Kidney tubule cell (primary cell): ENCODE measurements around the gene TTC17.
"Not testable (repeated sequence)": the region's sequence is repeated elsewhere in the genome, so short reads cannot be mapped to it uniquely, and the experiment has no call there.

Experiments
- DNase-seq: peaks from one replicate; pipeline ENCODE4 v3.0.0-alpha.2; 2018; ENCODE audit warnings: low spot score

Gene TTC17, protein sequence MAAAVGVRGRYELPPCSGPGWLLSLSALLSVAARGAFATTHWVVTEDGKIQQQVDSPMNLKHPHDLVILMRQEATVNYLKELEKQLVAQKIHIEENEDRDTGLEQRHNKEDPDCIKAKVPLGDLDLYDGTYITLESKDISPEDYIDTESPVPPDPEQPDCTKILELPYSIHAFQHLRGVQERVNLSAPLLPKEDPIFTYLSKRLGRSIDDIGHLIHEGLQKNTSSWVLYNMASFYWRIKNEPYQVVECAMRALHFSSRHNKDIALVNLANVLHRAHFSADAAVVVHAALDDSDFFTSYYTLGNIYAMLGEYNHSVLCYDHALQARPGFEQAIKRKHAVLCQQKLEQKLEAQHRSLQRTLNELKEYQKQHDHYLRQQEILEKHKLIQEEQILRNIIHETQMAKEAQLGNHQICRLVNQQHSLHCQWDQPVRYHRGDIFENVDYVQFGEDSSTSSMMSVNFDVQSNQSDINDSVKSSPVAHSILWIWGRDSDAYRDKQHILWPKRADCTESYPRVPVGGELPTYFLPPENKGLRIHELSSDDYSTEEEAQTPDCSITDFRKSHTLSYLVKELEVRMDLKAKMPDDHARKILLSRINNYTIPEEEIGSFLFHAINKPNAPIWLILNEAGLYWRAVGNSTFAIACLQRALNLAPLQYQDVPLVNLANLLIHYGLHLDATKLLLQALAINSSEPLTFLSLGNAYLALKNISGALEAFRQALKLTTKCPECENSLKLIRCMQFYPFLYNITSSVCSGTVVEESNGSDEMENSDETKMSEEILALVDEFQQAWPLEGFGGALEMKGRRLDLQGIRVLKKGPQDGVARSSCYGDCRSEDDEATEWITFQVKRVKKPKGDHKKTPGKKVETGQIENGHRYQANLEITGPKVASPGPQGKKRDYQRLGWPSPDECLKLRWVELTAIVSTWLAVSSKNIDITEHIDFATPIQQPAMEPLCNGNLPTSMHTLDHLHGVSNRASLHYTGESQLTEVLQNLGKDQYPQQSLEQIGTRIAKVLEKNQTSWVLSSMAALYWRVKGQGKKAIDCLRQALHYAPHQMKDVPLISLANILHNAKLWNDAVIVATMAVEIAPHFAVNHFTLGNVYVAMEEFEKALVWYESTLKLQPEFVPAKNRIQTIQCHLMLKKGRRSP

DNA sequence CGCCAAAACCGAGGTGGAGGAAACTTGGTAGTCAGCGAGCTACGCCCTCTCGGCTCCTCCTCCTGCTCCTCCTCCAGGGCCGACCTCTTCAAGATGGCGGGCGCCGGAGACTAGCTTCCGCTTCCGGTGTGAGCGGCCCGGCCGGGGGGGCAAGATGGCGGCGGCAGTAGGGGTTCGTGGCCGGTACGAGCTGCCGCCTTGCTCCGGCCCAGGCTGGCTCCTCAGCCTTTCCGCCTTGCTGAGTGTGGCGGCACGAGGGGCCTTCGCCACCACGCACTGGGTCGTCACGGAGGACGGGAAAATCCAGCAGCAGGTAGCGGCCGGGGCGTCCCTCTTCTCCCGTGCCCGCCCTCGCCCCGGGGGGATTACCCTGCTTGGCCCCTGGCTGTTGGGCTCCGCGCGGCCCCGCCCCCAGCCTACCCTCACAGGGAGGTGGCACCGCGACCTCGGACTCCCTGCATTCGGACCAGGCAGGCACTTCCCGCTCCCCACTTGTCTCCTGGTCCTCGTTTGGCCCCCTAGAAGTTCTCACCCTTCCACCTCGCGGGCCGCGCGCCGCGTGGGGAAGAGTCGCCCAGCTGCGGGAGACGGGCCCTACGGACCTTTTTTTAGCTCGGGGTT is at the start of gene TTC17:
Gene TTC17, plus strand, starts transcription at position 120 of the 621 bp plus-strand sequence. Its CDS starts 35 bp downstream, at position 155.
- DNase-seq = peak; percentile 95

DNA sequence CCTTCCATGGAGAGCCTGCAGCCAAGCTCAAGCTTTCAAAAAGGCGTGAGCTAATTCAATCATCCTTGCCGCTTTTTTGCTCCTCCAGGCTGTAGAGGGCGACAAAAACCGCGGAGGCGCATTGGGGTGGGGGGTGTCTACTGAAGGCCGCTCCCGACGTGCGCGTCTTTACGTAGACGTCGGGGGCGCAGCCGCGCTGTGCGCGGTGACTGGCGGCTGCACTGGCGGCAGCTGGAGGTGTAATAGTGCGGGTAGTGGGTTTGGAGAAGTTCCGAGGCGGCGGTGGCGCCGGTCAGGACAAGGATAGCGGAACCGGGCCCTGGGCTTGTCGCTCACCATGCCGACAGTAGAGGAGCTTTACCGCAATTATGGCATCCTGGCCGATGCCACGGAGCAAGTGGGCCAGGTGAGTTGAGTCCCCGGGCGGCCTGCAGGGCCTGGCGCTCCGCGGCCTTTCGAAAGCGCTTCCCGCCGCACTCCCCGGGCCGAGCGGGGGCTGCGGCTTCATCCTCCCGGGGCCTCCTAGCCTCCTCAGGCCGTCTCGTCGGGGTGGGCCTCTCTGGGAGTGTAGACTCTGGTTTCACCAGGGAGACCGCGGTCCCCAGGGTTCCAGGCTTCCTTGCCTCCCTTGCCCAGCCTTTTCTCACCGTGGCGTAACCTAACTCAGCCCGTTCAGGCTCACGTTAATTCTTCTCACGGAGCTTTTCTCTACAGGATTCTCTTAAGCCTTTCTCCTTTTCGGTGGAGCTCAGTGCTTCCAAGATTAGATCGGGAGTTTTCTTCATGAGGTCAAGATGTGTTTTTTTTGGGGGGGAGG is 46.7 kb upstream of the TTC17 start, which contains the start of gene API5:
Gene API5, plus strand, starts transcription at position 206 of the 817 bp plus-strand sequence. Its CDS starts 132 bp downstream, at position 338.
- peak; percentile 94 for DNase-seq

GRCh38 chr11:43315966-43316365 is 42.8 kb upstream of the TTC17 start:
- DNase-seq = no peak

GRCh38 chr11:43316451-43316850 is 42.3 kb upstream of the TTC17 start:
- peak; percentile 59 for DNase-seq

- peak; percentile 86 for DNase-seq
Measured at GRCh38 chr11:43327987-43328386, 30.7 kb upstream of the TTC17 start.

DNA sequence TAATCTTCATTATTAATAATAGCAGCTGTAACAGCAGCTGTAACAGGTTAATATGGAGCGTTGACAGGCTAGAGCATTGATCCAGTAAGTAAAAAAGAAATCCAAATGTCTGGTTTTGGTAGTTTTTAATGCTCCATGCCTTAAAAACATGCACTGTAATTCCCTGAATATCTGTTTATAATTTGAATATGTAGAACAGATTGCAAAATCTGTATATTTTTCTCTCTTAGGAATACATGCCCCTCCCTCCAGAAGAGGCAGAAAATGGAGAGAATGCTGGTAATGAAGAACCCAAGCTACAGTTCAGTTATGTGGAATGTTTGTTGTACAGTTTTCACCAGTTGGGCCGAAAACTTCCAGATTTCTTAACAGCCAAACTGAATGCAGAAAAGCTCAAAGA is 30.2 kb upstream of the TTC17 start:
- no peak for DNase-seq

DNA sequence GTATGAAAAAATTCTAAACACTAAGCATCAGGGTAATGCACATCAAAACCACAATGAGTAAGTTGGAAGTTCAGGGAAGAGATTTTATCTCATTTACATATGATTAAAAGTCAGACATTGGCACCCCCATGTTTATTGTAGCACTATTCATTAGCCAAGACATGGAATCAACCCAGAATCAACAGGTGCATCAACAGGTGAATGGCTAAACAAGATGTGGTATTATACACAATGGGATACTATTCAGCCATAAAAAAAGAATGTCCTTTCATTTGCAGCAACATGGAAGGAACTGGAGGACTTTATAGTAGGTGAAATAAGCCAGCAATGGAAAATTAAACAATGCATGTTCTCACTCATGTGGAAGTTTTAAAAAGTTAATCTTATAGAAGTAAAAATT is 17.6 kb upstream of the TTC17 start:
- DNase-seq = no peak

- not testable (repeated sequence) for DNase-seq
Measured at GRCh38 chr11:43351426-43351825, 7.3 kb upstream of the TTC17 start.

DNA sequence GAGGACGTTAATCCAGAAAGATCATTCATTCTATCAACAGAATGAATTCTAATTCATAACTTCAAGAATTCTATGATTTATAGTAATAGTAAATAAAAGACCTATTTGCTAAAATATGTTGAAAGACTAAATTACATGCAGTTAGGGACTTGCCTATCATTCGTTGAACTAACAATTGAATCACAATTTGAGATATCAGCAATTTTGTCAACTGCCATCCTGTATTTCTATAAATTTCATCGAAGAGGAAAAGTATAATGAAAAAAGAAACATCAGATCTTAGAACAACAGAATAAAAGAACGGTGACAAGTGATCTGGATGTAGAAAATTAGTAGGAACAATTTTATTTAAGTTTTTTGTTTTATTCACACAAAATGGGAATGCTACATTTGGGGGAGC is 4.4 kb upstream of the TTC17 start:
- no peak for DNase-seq

DNA sequence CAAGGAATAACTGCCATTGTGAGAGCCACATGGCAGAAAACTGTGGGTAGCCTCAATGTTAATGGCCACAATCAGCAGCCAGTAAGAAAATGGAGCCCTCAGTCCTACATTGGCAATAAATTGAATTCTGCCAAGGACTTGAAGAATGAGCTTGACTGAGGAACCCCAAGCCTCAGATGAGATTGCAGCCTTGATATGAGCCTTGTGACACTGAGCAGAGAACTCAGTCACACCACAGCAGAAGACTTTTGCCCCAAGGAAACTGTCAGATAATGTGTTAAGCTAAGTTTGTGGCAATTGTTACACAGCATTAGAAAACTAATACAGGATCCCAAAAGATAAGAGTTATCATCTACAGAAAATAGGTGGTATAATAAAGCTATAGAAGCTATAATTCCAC is 2.4 kb upstream of the TTC17 start:
- no peak for DNase-seq

- no peak for DNase-seq
Measured at GRCh38 chr11:43358279-43358800, 380 bp upstream of the TTC17 start.

- peak; percentile 47 for DNase-seq
Measured at GRCh38 chr11:43359422-43359818, 700 bp downstream of the TTC17 start.

GRCh38 chr11:43360361-43361032 is 1.8 kb downstream of the TTC17 start:
- peak; percentile 7 for DNase-seq

DNA sequence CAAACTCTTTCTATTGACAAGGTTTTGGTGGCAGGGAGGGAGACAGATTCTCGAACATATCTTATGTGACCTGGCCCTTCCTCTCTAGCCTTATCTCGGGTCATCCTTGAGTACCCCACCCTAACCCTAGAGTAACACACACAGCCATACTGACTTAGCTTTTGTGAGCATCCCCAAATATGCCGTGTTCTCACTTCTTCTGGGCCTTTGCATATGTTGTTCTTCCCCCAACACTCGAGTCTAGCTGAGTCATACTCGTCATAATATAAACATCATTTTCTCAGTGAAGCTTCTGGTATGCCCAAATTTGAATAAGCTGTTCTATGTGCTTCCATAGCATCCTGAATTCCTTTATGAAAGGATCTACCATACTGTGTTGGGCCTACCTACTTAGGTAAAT is 8.0 kb downstream of the TTC17 start:
- no peak for DNase-seq

DNA sequence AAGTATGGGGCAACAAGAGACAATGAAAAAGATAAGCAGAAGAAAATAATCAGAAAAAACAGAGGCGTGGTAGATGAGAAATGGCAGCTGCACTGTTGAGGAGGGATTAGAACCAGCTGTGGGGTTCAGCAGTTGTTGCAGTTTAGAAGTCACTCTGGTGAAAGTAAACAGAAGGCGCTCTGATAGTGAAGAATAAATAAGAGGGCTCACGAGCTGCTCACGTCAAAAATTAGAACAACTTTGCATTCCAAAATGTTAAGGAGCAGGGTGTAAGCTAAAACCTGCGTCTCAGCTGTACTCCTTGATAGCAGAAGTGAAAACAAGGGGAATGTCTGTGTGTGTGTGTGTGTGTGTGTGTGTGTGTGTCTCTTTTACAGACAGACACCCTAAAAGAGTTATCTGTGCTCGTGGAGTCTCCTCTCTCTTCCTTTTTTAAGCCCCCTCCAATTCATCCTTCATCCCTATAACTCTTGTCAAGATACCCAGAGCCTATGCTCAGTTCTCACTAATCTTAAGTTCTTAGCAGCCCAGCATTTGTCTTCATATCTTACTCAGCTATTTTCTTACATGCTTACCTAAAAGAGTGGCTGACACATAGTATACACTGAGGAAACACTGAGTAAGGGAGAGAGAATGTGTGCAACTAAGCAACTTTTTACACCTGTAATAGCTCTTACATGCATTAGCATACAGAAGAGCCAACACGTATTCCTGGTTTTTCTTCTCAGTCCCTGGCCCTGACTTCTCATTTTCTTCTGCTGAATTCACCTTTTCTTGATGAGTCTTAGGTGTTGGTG is 8.9 kb downstream of the TTC17 start:
- DNase-seq = peak; percentile 61

GRCh38 chr11:43376065-43376464 is 17.3 kb downstream of the TTC17 start:
- no peak for DNase-seq

DNA sequence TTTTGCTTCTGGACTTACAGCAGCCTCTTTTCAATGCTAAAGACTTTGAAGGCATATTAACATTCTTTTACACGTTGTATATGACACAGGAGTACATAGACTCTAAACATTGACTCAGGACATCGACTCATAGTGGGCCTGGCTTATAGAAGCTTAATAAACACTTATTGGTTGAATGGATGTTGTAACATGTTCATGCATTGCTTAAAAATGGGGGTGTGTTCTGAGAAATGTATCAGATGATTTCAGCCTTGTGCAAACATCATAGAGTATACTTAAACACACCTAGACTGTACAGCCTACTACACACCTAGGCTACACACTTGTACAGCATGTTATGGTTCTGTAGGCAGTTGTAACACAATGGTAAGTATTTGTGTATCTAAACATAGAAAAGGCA is 17.9 kb downstream of the TTC17 start:
- peak; percentile 68 for DNase-seq

GRCh38 chr11:43377389-43377788 is 18.7 kb downstream of the TTC17 start:
- DNase-seq = no peak

DNA sequence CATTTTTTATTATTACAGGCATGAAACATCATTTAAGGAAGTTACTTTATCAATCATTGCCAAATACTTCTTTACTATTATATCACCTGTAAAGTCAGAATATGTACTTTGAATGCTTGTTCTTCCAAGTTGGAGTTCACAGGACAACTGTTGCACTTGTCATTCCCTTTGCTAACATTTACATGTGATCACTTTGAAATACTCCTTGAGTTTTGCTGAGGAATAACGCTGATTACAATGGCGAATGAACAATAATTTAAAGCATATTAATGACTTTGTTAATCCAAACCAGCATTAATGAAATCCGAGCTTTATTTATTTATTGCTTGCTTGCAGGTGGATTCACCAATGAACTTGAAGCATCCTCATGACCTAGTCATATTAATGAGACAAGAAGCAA is 20.2 kb downstream of the TTC17 start:
- no peak for DNase-seq
